Breast epithelium (tissue), 4 donors: ENCODE measurements around the gene HPSE. TPM values are rescaled to one million over a fixed set of nuclear protein-coding genes. Genes with fewer than 3 reads are reported as not detected.

Source experiments
- DNase-seq, 2 donors: peaks; one replicate each; pipeline ENCODE4 v3.0.0-alpha.2; 2019; ENCODE audit warnings: low spot score in 2 of 2
- H3K27ac ChIP-seq, 2 donors: fragments of 200-600 bp; sonication (generic) in 1 of 2; one replicate each; pipeline ENCODE4 v1.5.1; 2016 to 2019; ENCODE audit warnings: mild to moderate bottlenecking in 1 of 2
- H3K27me3 ChIP-seq, 2 donors: fragments of 200-600 bp; sonication (generic) in 1 of 2; one replicate each; pipeline versions ENCODE4 v1.5.1 to v1.6.0; 2017 to 2019; ENCODE audit warnings: control low read depth in 1 of 2, mild to moderate bottlenecking in 1 of 2
- H3K36me3 ChIP-seq: fragments of 200-600 bp; one replicate; pipeline ENCODE4 v1.5.1; 2019
- H3K4me1 ChIP-seq, 2 donors: fragments of 200-600 bp; sonication (generic); one replicate each; pipeline ENCODE4 v1.5.1; 2016 to 2019; ENCODE audit warnings: control low read depth in 1 of 2
- H3K4me3 ChIP-seq, 3 donors: fragments of 200-600 bp; sonication (generic); 1 replicate in 2 of 3; 2 replicates in 1 of 3; pipeline ENCODE4 v1.5.1; 2016 to 2019; ENCODE audit warnings: mild to moderate bottlenecking in 3 of 3, moderate library complexity in 2 of 3
- H3K9me3 ChIP-seq, 2 donors: fragments of 200-600 bp; sonication (generic) in 1 of 2; one replicate each; pipeline ENCODE4 v1.5.1; 2016 to 2019; ENCODE audit warnings: control low read depth in 1 of 2
- CTCF ChIP-seq, 3 donors: fragments of 450-650 bp; IDR thresholded peaks; one replicate each; pipeline ENCODE4 v1.5.1; 2016 to 2017; ENCODE audit warnings: antibody characterized with exemption in 3 of 3, mild to moderate bottlenecking in 3 of 3, moderate library complexity in 3 of 3
- POLR2A ChIP-seq: fragments of 450-650 bp; IDR thresholded peaks from one replicate; pipeline ENCODE4 v1.6.1; 2016; ENCODE audit warnings: antibody characterized with exemption, mild to moderate bottlenecking, moderate library complexity
- POLR2AphosphoS5 ChIP-seq, 3 donors: sonication (generic); formaldehyde crosslinking; IDR thresholded peaks; one replicate each; pipeline ENCODE4 v1.6.1; 2017; ENCODE audit warnings: antibody characterized with exemption in 3 of 3
- intact Hi-C: fragments of 100-400 bp; cut with DNase I; formaldehyde crosslinking; loops from one replicate; pipeline ENCODE4 v1.15.1; 2023; ENCODE audit warnings: low total_unique reads
- total RNA-seq, 3 donors: library from RNA; depleted of rRNA; stranded (reverse); fragments of >200 nt; gene quantifications; one replicate each; pipeline ENCODE4 v1.1.0, GENCODE V29; 2016

Gene HPSE
- total RNA-seq, 3 donors from 2014 or later: 1.3 to 3.8 (median 1.6) TPM

- DNase-seq: no peak
- no peak for TF ChIP-seq CTCF (IDR thresholded peaks at IDR 0.05)
- H3K4me1 ChIP-seq: no peaks in the 10 kb centered on the region
- no peaks in the 10 kb centered on the region for H3K36me3 ChIP-seq
- intact Hi-C loops: no loop called here
- no peaks in the 10 kb centered on the region for H3K27me3 ChIP-seq
- H3K27ac ChIP-seq: no peak overlapping the region
- H3K9me3 ChIP-seq: peaks cover 0 to 12% of the 10 kb centered on the region in 2 donors
- H3K4me3 ChIP-seq: no peak overlapping the region
Measured at GRCh38 chr4:83356899-83357661, 22.4 kb upstream of the HPSE start.

- H3K9me3 ChIP-seq: peaks cover 0 to 12% of the 10 kb centered on the region in 2 donors
- no peak overlapping the region for H3K4me3 ChIP-seq
- H3K27me3 ChIP-seq: no peaks in the 10 kb centered on the region
- H3K27ac ChIP-seq: no peak overlapping the region
- no peaks in the 10 kb centered on the region for H3K4me1 ChIP-seq
- intact Hi-C loops: no loop called here
- DNase-seq: no peak
- no peaks in the 10 kb centered on the region for H3K36me3 ChIP-seq
- no peak for TF ChIP-seq POLR2AphosphoS5 (IDR thresholded peaks at IDR 0.05)
- TF ChIP-seq CTCF (IDR thresholded peaks at IDR 0.05): no peak
- no peak for TF ChIP-seq POLR2A
Measured at GRCh38 chr4:83353516-83353915, 18.9 kb upstream of the HPSE start.

DNA sequence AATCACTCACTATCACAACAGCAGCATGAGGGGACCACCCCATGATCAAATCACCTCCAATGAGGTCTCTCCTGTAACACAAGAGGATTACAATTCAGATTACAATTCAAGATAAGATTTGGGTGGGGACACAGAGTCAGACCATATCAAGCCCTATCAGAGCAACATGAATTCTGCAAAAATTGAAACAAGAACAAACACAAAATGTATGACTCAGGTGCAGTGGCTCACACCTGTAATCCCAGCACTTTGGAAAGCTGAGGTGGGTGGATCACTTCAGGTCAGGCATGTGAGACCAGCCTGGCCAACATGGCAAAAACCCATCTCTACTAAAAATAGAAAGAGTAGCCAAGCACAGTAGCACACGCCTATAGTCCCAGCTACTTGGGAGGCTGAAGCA lies 13.4 kb upstream of the HPSE start:
- intact Hi-C loops: no loop called here
- no peak for TF ChIP-seq POLR2AphosphoS5 (IDR thresholded peaks at IDR 0.05)
- no peak for TF ChIP-seq POLR2A
- no peak for TF ChIP-seq CTCF (IDR thresholded peaks at IDR 0.05)
- H3K4me3 ChIP-seq: no peak overlapping the region
- H3K36me3 ChIP-seq: no peaks in the 10 kb centered on the region
- H3K27me3 ChIP-seq: no peaks in the 10 kb centered on the region
- no peaks in the 10 kb centered on the region for H3K4me1 ChIP-seq
- no peak overlapping the region for H3K27ac ChIP-seq
- DNase-seq: no peak
- peaks cover 3 to 13% of the 10 kb centered on the region in 2 donors for H3K9me3 ChIP-seq

GRCh38 chr4:83342476-83342875 lies 7.8 kb upstream of the HPSE start:
- H3K27me3 ChIP-seq: no peaks in the 10 kb centered on the region
- H3K9me3 ChIP-seq: peaks cover 3 to 11% of the 10 kb centered on the region in 2 donors
- H3K36me3 ChIP-seq: no peaks in the 10 kb centered on the region
- TF ChIP-seq CTCF (IDR thresholded peaks at IDR 0.05) (no peak), POLR2A (no peak), POLR2AphosphoS5 (IDR thresholded peaks at IDR 0.05) (no peak)
- intact Hi-C loops: no loop called here
- H3K4me3 ChIP-seq: no peak overlapping the region
- no peak overlapping the region for H3K27ac ChIP-seq
- DNase-seq: no peak
- H3K4me1 ChIP-seq: no peaks in the 10 kb centered on the region

DNA sequence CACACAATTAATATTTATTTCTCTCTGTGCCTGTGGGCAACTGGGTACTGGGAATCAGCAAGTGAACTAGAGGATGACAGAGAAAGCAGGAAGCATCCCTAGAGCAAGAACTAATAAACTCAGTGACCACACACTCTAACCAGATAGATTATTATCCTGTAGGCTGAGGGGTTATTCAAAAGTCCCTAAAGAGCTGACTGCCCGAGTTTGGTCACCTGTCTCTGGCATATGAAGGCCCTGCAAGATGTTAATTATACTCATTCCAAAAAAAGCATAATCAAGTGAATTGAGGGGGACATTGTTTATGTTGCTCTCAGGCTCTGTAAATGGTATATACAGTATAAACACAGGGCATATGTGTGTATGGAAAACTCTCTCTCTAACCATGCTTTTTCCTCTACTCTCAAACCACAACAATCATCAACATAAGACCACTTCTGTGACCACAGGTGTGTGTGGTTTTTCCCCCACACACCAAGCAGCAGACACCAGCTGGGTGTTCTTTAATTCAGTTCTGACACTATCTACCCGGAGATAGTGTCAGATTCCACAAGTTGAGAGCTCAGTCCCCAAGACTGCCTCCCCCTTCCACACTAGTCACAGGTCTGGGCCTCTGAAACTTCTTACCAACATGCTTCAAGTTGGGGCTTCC lies 6.2 kb upstream of the HPSE start:
- Histone ChIP-seq H3K9me3 (no peaks in the 10 kb centered on the region), H3K36me3 (no peaks in the 10 kb centered on the region)

More for the DNA sequence above, 6.2 kb upstream of the HPSE start:
- Histone ChIP-seq H3K4me3 (no peak overlapping the region), H3K27me3 (no peaks in the 10 kb centered on the region), H3K4me1 (no peaks in the 10 kb centered on the region), H3K27ac (no peak overlapping the region)
- intact Hi-C loops: no loop called here
- DNase-seq: no peak
- no peak for TF ChIP-seq POLR2AphosphoS5 (IDR thresholded peaks at IDR 0.05)
- TF ChIP-seq POLR2A: no peak
- no peak for TF ChIP-seq CTCF (IDR thresholded peaks at IDR 0.05)
